ENCODE results near the gene LPIN1. TPM values are rescaled to one million over a fixed set of nuclear protein-coding genes. Genes with fewer than 3 reads are reported as not detected.

Gene LPIN1
- total RNA-seq, 1 experiment from 2014 or later = 4.4 TPM

- Mint-ChIP-seq H3K9me3 (peaks cover 17 to 18% of the 10 kb centered on the region in 2 experiments), H3K36me3 (ENCODE audit: insufficient read depth in 1 of 3, low read depth in 3 of 3) (peaks cover 16 to 30% (median 22%) of the 10 kb centered on the region in 3 experiments), H3K4me3 (no peak overlapping the region), H3K27me3 (ENCODE audit: low read depth) (no peaks in the 10 kb centered on the region), H3K27ac (no peak overlapping the region), H3K4me1 (peaks cover 24 to 34% of the 10 kb centered on the region in 2 experiments)
- no peaks in the 10 kb centered on the region for H3K27me3 ChIP-seq (ENCODE audit: insufficient read depth, low read length)
- no peak overlapping the region for H3K18ac ChIP-seq (ENCODE audit: insufficient read length, low read depth, low read length)
- H3K9ac ChIP-seq (ENCODE audit: extremely low read depth, insufficient read length, low read length) = no peak overlapping the region
- H3K56ac ChIP-seq (ENCODE audit: insufficient read length, low read depth, low read length) = no peak overlapping the region
- peaks cover 2% of the 10 kb centered on the region; the same call in 1 of the 2 replicates for H3K79me2 ChIP-seq (ENCODE audit: insufficient read depth, low read length)
- no peak for TF ChIP-seq CTCF (conservative IDR thresholded peaks at IDR 0.05)
- peaks cover 2% of the 10 kb centered on the region for H3K79me1 ChIP-seq (ENCODE audit: insufficient read depth, low read depth, low read length, poor library complexity, severe bottlenecking)
- no peaks in the 10 kb centered on the region for H3K9me3 ChIP-seq (ENCODE audit: control insufficient read depth, low read depth, low read length)
- no peaks in the 10 kb centered on the region for H4K20me1 ChIP-seq (ENCODE audit: control insufficient read depth, insufficient read depth, insufficient read length)
- H3K27ac ChIP-seq (ENCODE audit: insufficient read length, low read depth, low read length) = no peak overlapping the region
- no peak overlapping the region for H3K4me2 ChIP-seq (ENCODE audit: insufficient read depth, insufficient read length, low read length)
- H2AK5ac ChIP-seq (ENCODE audit: insufficient read length, low read length) = no peak overlapping the region
- no peak overlapping the region for H4K91ac ChIP-seq (ENCODE audit: insufficient read length, low read depth, low read length)
- H3K4me1 ChIP-seq (ENCODE audit: insufficient read depth, low read length) = peaks cover 3% of the 10 kb centered on the region; the same call in 1 of the 2 replicates
- no peak overlapping the region for H2BK15ac ChIP-seq (ENCODE audit: low read depth, low read length)
- no CpG with 5 or more reads among the region's 4 CpGs for WGBS (ENCODE audit: extremely low coverage, insufficient read length, low lambda C conversion rate)
- DNase-seq = no peak
- no peaks in the 10 kb centered on the region for H3K23me2 ChIP-seq (ENCODE audit: insufficient read length, low read depth, low read length, poor library complexity, severe bottlenecking)
- H2BK120ac ChIP-seq (ENCODE audit: low read depth, low read length, poor library complexity, severe bottlenecking) = no peak overlapping the region
- no peak overlapping the region for H3K23ac ChIP-seq (ENCODE audit: insufficient read length, low read depth, low read length)
- no peak overlapping the region for H2AFZ ChIP-seq (ENCODE audit: low read length)
- no peak overlapping the region for H2BK20ac ChIP-seq (ENCODE audit: low read depth, low read length, poor library complexity, severe bottlenecking)
- no peak overlapping the region for H4K8ac ChIP-seq (replicated peaks; ENCODE audit: insufficient read length, low read depth, low read length)
- no peak overlapping the region for H2BK5ac ChIP-seq (ENCODE audit: insufficient read length, low read length)
- H2BK12ac ChIP-seq (ENCODE audit: insufficient read length, low read depth, low read length) = no peak overlapping the region
- H4K5ac ChIP-seq (ENCODE audit: insufficient read length, low read depth, low read length) = no peak overlapping the region
- no peak overlapping the region for H3K4ac ChIP-seq (ENCODE audit: low read depth, low read length)
- H3K14ac ChIP-seq (ENCODE audit: insufficient read depth, low read length) = no peak overlapping the region
- H3T11ph ChIP-seq (ENCODE audit: low read length) = no peak overlapping the region
Measured at GRCh38 chr2:11758187-11758586, 11.8 kb downstream of the LPIN1 start.

All from H9 (cell line).